K562 (cell line): Measurements from ENCODE around the gene CHRNB1. TPM values are rescaled to one million over a fixed set of nuclear protein-coding genes. Genes with fewer than 3 reads are reported as not detected.
A peak's percentile ranks its signal among the peaks of the same experiment; 100 is the strongest.

Experiments used
- ATAC-seq: fragments of 200-7000 bp; cut with Tn5 transposase; 3 replicates; pipeline ENCODE4 v1.9.1; 2020; ENCODE audit warnings: moderate library complexity
- BruUV-seq: library from RNA; stranded (reverse); fragments of 400-500 nt; replicated peaks from 2 replicates; lab custom pipeline; 2021; lab: Mats Ljungman, UMichigan
- CTCF ChIA-PET: fragments of 300-600 bp; formaldehyde crosslinking; extraction: SDS; loops from one replicate; lab custom pipeline; 2021; ENCODE audit warnings: low intra/inter-chr PET ratio; lab: Yijun Ruan, JAX
- POLR2A ChIA-PET: fragments of 300-600, 350-650 bp; sonication (Branson Sonifier 250); formaldehyde crosslinking; extraction: SDS; loops from one replicate; lab custom pipeline; 2021; ENCODE audit warnings: antibody characterized with exemption, inconsistent platforms; lab: Yijun Ruan, JAX
- DNase-seq, 4 experiments: peaks; one replicate each; pipeline versions ENCODE4 v3.0.0 to v3.0.0-alpha.2; 2011 to 2018; ENCODE audit warnings: low spot score in 3 of 4, mixed read lengths in 3 of 4; ENCODE audit errors: extremely low read depth in 1 of 4
- FAIRE-seq: peaks from 2 replicates; lab custom pipeline; 2011; peaks lifted over from hg19 to GRCh38; lab: Jason Lieb, UNC
- H2AFZ ChIP-seq: 2 replicates; pipeline ENCODE4 v1.6.0; 2011; ENCODE audit warnings: low read depth, low read length, control low read depth, inconsistent platforms
- H3K27ac ChIP-seq: fragments of 200-600 bp; 3 replicates; pipeline ENCODE4 v1.8.0; 2011; ENCODE audit warnings: low read depth, mild to moderate bottlenecking, control low read depth, inconsistent platforms, low read length, moderate library complexity, mixed read lengths; ENCODE audit errors: extremely low read depth
- H3K27me3 ChIP-seq, 2 experiments: fragments of 300-600 bp in 1 of 2; 2 replicates in 1 of 2; 3 replicates in 1 of 2; pipeline versions ENCODE4 v1.6.0 to v1.8.0; 2011; ENCODE audit warnings: inconsistent platforms in 2 of 2, low read length in 2 of 2, mild to moderate bottlenecking in 1 of 2, mixed read lengths in 1 of 2, moderate library complexity in 1 of 2; ENCODE audit not compliant: control insufficient read depth in 2 of 2, insufficient read depth in 2 of 2
- H3K36me3 ChIP-seq: fragments of 300-600 bp; 3 replicates; pipeline ENCODE4 v1.8.0; 2011; ENCODE audit warnings: mild to moderate bottlenecking, low read length, inconsistent platforms; ENCODE audit not compliant: control insufficient read depth, insufficient read depth
- H3K4me1 ChIP-seq, 2 experiments: fragments of 200-600 bp in 1 of 2; replicated peaks in 1 of 2; 2 replicates in 1 of 2; 3 replicates in 1 of 2; pipeline versions ENCODE4 v1.5.1 to v1.8.0; 2011; ENCODE audit warnings: inconsistent platforms in 2 of 2, low read length in 2 of 2, mild to moderate bottlenecking in 1 of 2, mixed read lengths in 1 of 2, moderate library complexity in 1 of 2; ENCODE audit not compliant: control insufficient read depth in 2 of 2, insufficient read depth in 2 of 2
- H3K4me2 ChIP-seq: 2 replicates; pipeline ENCODE4 v1.6.1; 2011; ENCODE audit warnings: low read length, control low read depth, inconsistent platforms, mixed read lengths; ENCODE audit not compliant: insufficient read depth
- H3K4me3 ChIP-seq: fragments of 200-600 bp; sonication (generic), shearing (Covaris generic); 2 replicates; pipeline ENCODE4 v1.5.1; 2016; ENCODE audit warnings: control low read depth, inconsistent platforms
- H3K79me2 ChIP-seq: fragments of 200-600 bp; 3 replicates; pipeline ENCODE4 v1.8.0; 2011; ENCODE audit warnings: low read length, inconsistent platforms; ENCODE audit not compliant: control insufficient read depth, insufficient read depth
- H3K9ac ChIP-seq, 2 experiments: 2 replicates each; pipeline versions ENCODE4 v1.6.0 to v1.6.1; 2011; ENCODE audit warnings: low read depth in 2 of 2, low read length in 2 of 2, control low read depth in 1 of 2, inconsistent platforms in 1 of 2, mild to moderate bottlenecking in 1 of 2, mixed read lengths in 1 of 2; ENCODE audit not compliant: insufficient read depth in 1 of 2
- H3K9me1 ChIP-seq: one replicate; pipeline ENCODE4 v1.6.0; 2011; ENCODE audit warnings: inconsistent platforms, mild to moderate bottlenecking, low read length, moderate library complexity; ENCODE audit not compliant: control insufficient read depth, insufficient read depth
- H3K9me3 ChIP-seq: replicated peaks from 2 replicates; pipeline ENCODE4 v1.5.1; 2011; ENCODE audit warnings: low read depth, low read length, inconsistent platforms; ENCODE audit not compliant: control insufficient read depth, insufficient read depth
- H4K20me1 ChIP-seq: replicated peaks from 2 replicates; pipeline ENCODE4 v1.6.1; 2011; ENCODE audit warnings: low read length, inconsistent platforms, mixed read lengths; ENCODE audit not compliant: control insufficient read depth, insufficient read depth
- CBX3 ChIP-seq, 2 experiments: IDR thresholded peaks; 1 replicate in 1 of 2; 2 replicates in 1 of 2; pipeline ENCODE4 v1.6.1; 2012; ENCODE audit warnings: inconsistent platforms in 2 of 2, low read length in 2 of 2, borderline replicate concordance in 1 of 2, control low read depth in 1 of 2
- DIDO1 ChIP-seq: fragments of 450-650 bp; IDR thresholded peaks from 2 replicates; pipeline ENCODE4 v1.6.1; 2016; ENCODE audit warnings: low read depth, missing biosample characterization, missing genetic modification characterization
- EHMT2 ChIP-seq: fragments of 450-650 bp; IDR thresholded peaks from 2 replicates; pipeline ENCODE4 v1.6.1; 2018; ENCODE audit warnings: antibody characterized with exemption
- FOSL1 ChIP-seq: fragments of 200-800 bp; sonication (Bioruptor generic); conservative IDR thresholded peaks from 2 replicates; pipeline ENCODE4 v1.6.1; 2016; ENCODE audit warnings: missing genetic modification characterization, missing compliant biosample characterization
- HMG20A ChIP-seq: fragments of 450-650 bp; formaldehyde crosslinking; conservative IDR thresholded peaks from 2 replicates; pipeline ENCODE4 v1.4.0; 2020; ENCODE audit warnings: mild to moderate bottlenecking, mixed read lengths
- MBD1 ChIP-seq: fragments of 250-450 bp; sonication (Bioruptor Pico); IDR thresholded peaks from 2 replicates; pipeline ENCODE4 v1.8.0; 2022; ENCODE audit warnings: inconsistent platforms
- MED1 ChIP-seq: sonication (generic); formaldehyde crosslinking; IDR thresholded peaks from 2 replicates; pipeline ENCODE4 v1.8.1; 2023; ENCODE audit warnings: missing genetic modification reagents, borderline replicate concordance
- MNT ChIP-seq, 2 experiments: fragments of 450-650 bp; conservative IDR thresholded peaks; 2 replicates each; pipeline ENCODE4 v1.6.1; 2017; ENCODE audit warnings: mild to moderate bottlenecking in 2 of 2, moderate library complexity in 2 of 2
- NCOA2 ChIP-seq, 2 experiments: fragments of 450-650 bp; IDR thresholded peaks; 2 replicates each; pipeline ENCODE4 v1.6.1; 2018; ENCODE audit warnings: mild to moderate bottlenecking in 2 of 2, moderate library complexity in 1 of 2; ENCODE audit not compliant: partially characterized antibody in 2 of 2
- PREB ChIP-seq: sonication (generic); formaldehyde crosslinking; IDR thresholded peaks from 2 replicates; pipeline ENCODE4 v1.8.1; 2023; ENCODE audit warnings: mild to moderate bottlenecking, missing genetic modification reagents
- PURB ChIP-seq: sonication (generic); formaldehyde crosslinking; IDR thresholded peaks from 2 replicates; pipeline ENCODE4 v1.9.0; 2021; ENCODE audit warnings: low read depth, mild to moderate bottlenecking, missing genetic modification reagents
- TAF9B ChIP-seq: fragments of 450-650 bp; IDR thresholded peaks from 2 replicates; pipeline ENCODE4 v1.6.1; 2018; ENCODE audit warnings: mild to moderate bottlenecking; ENCODE audit not compliant: partially characterized antibody
- ZNF280A ChIP-seq: fragments of 450-650 bp; IDR thresholded peaks from 2 replicates; pipeline ENCODE4 v1.6.1; 2018; ENCODE audit warnings: mild to moderate bottlenecking, low read depth; ENCODE audit not compliant: partially characterized antibody
- ZNF696 ChIP-seq: fragments of 250-450 bp; sonication (Bioruptor Pico); conservative IDR thresholded peaks from 2 replicates; pipeline ENCODE4 v1.4.0; 2020; ENCODE audit warnings: mild to moderate bottlenecking, moderate library complexity
- ZNF717 ChIP-seq: fragments of 250-450 bp; sonication (Bioruptor Pico); IDR thresholded peaks from 2 replicates; pipeline ENCODE4 v1.5.0; 2021
- WGBS: fragments of 100-300 bp; shearing (Covaris generic); methylation state at CpG from one replicate; pipeline ENCODE4 v1.1.6; 2016; ENCODE audit warnings: low coverage, mixed read lengths; ENCODE audit not compliant: insufficient coverage; ENCODE audit errors: missing lambda C conversion rate; 5-methylcytosine and 5-hydroxymethylcytosine counted together
- in situ Hi-C: fragments of 300-500 bp; cut with MboI; formaldehyde crosslinking; loops from 4 replicates; pipeline ENCODE4 v1.15.0; 2018; ENCODE audit warnings: inconsistent platforms, mixed read lengths
- intact Hi-C: fragments of 100-400 bp; cut with micrococcal nuclease; formaldehyde crosslinking; loops from 2 replicates; pipeline ENCODE4 v1.14.2; 2022
- polyA plus RNA-seq, 8 experiments: library from polyadenylated mRNA; depleted of rRNA in 4 of 8; stranded (reverse) in 5 of 8; unstranded in 3 of 8; fragments of >200 nt; fragmentation: Nextera tagmentation in 2 of 8; fragmentation: Illumina TruSeq in 1 of 8; extraction: Ambion mirVana in 2 of 8; extraction: Trizol in 1 of 8; gene quantifications; 2 replicates each; pipeline versions ENCODE4 v1.2.1 to v1.2.3, GENCODE V29; 2011 to 2014; ENCODE audit warnings: inconsistent platforms in 1 of 8, missing spikeins in 1 of 8
- total RNA-seq, 7 experiments: library from RNA; depleted of rRNA in 6 of 7; stranded (reverse); fragments of >200 nt in 6 of 7; fragmentation: Illumina TruSeq in 2 of 7; extraction: Trizol in 2 of 7; gene quantifications; 2 replicates each; pipeline versions ENCODE4 v1.2.1 to v1.2.3, GENCODE V29; 2011 to 2021; ENCODE audit warnings: low replicate concordance in 1 of 7

The CHRNB1 gene
- total and polyA plus RNA-seq, 9 of the 15 experiments (the other 6 are each of a cell fraction or from before 2014, with no cell fraction given) = 4.7 to 12.3 (median 6.8) TPM

- H3K9ac ChIP-seq = 0 out of 4 replicates have a peak within 1 kb of the TSS, but pooled peaks of 1 of the 2 experiments have one; percentile 17
- H3K27ac ChIP-seq = no peak within 1 kb of the TSS
- H3K4me1 ChIP-seq = peaks cover 10 to 30% of the 10 kb centered on the region in 2 experiments; a peak in 3 of 5 replicates
- H2AFZ ChIP-seq = no peak within 1 kb of the TSS
- POLR2A ChIA-PET = interaction anchor here (0.5 to 0.7 kb wide), 3 partner anchors 16 to 1665 kb away, joined by 3 read pairs; no protein-coding TSS in a partner anchor
- intact Hi-C loops = no loop called here
- no TSS peak for BruUV-seq
- no peak for FAIRE-seq
- H3K36me3 ChIP-seq = 0 out of 3 replicates have a peak, but pooled peaks cover 3% of the 10 kb centered on the region
- CTCF ChIA-PET = no interaction called here
- H3K4me3 ChIP-seq = no peak within 1 kb of the TSS
- ATAC-seq = no peak
- WGBS = 40% methylated on average over 2 of the region's 12 CpGs
- no peaks in the 10 kb centered on the region for H3K9me3 ChIP-seq
- H3K9me1 ChIP-seq = no peaks in the 10 kb centered on the region
- TF ChIP-seq PURB (CRISPR knock-in tag) (no peak), DIDO1 (tag) (no peak), MED1 (CRISPR knock-in tag) (no peak), PREB (CRISPR knock-in tag) (no peak), ZNF280A (no peak), MNT (conservative IDR thresholded peaks at IDR 0.05) (no peak), TAF9B (no peak), NCOA2 (IDR thresholded peaks at IDR 0.05; ENCODE audit: partially characterized antibody in 2 of 2) (no peak), FOSL1 (tag) (no peak), EHMT2 (no peak), MBD1 (no peak), ZNF696 (CRISPR knock-in tag) (no peak), ZNF717 (CRISPR knock-in tag) (no peak), CBX3 (IDR thresholded peaks at IDR 0.05; ENCODE audit: borderline replicate concordance in 1 of 2, low read length in 2 of 2) (no peak), HMG20A (CRISPR knock-in tag) (no peak)
- H3K4me2 ChIP-seq = no peak within 1 kb of the TSS
- no peak for DNase-seq
- no peaks in the 10 kb centered on the region for H3K27me3 ChIP-seq
- in situ Hi-C loops = no loop called here
- no peaks in the 10 kb centered on the region for H4K20me1 ChIP-seq
- H3K79me2 ChIP-seq = peaks cover 7% of the 10 kb centered on the region; the same call in 2 of the 3 replicates
These were observed 37.2 kb upstream of the CHRNB1 start, which contains the start of gene NLGN2 for GRCh38 chr17:7407485-7408251. NLGN2 (plus strand) TSS chr17:7407845; CDS start chr17:7408256, 411 bp downstream.
